NCI-H1436 treated with DMSO at 0.1 percent for 48 hours (cell line): ENCODE results near the gene PITPNC1.
"Not testable (repeated sequence)": the region's sequence is repeated elsewhere in the genome, so short reads cannot be mapped to it uniquely, and the experiment has no call there.

Experiments
- DNase-seq: peaks from one replicate; lab custom pipeline; 2025; lab: John Stamatoyannopoulos, UW

PITPNC1 gene

DNA sequence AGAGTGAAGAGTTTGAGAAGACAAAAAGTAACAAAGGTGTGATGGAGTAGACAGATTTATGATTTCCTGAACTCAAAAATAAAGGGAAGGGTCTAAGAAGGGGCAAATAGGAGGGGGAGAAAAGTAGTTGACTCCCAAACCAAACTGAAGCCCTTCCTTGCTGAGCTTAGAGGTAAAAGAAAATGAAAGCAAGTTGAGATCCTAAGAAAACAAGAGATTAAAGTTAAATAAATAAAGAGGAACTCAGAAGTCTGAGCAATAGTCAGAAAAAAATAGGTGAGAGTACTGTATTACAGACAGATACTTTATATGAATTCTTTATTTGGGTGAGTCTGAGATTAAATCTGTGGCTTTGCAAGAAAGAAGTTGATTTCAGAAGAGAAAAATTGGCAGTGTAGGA lies 7.4 kb upstream of the PITPNC1 start:
- no peak for DNase-seq

DNA sequence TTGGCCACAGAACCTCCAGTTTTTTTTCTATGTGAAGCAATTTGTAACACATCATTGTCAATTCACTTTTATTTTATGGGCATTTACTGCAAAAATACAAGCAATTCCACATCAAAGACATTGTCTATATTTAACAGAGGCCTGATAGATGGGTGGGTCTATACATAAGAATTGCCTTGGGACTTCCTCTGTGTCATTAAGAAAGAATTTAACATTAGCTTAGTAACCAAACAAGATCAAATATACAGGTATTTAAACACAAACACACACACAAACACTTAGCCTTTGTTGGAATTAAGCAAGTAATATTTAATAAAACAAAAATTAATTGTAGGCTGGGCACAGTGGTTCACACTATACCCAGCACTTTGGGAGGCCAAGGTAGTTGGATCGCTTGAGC lies 4.3 kb upstream of the PITPNC1 start:
- no peak for DNase-seq

DNA sequence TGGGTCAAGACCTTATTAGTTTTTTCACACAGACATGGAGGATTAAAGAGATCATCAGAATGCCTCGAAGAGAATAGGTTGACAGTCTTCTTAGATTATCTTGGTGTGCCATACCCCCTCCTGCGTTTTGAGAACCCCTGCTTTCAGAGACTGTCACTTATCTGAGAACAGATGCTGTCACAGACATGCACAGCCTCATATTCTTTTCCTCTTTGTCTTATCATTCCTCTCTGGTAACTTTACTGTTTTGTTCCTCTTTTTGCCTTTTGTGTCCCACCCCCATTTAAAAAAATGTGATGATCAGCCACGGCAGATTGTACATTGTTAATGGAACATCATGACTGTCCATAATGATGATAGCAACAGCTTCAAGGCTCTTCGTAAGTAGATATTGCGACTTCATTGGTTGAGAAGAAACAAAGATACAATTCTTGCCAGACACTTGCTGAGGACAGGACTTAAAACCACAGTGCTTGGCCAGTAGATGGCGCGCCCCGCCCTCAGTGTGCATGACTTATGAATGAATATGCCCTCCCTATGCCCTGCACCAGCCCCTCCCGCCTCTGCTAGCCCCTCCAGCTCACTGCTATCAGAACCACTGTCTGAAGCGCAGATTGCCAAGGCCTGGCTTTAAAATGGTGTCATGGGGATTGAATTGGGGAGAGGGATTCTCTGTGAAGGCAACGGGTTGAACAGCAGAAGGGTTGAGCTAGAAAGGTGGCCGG lies 2.6 kb upstream of the PITPNC1 start:
- DNase-seq = peak; percentile 76

DNA sequence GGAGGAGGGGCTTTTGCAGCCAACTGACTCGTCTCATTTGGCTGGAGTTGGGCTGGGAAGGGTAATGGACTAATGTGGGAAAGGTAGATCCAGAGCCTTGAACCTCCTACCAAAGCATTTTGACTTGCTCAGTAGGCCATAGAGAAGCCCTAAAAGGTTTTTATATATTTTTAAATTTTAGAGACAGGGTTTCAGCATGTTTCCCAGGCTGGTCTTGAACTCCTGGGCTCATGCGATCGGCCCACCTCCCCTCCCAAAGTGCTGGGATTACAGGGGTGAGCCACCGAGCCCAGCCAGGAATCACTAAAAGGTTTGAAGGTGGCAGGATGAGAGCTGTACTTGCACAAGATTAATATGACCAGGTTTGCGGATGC lies 2.0 kb upstream of the PITPNC1 start:
- no peak for DNase-seq

DNA sequence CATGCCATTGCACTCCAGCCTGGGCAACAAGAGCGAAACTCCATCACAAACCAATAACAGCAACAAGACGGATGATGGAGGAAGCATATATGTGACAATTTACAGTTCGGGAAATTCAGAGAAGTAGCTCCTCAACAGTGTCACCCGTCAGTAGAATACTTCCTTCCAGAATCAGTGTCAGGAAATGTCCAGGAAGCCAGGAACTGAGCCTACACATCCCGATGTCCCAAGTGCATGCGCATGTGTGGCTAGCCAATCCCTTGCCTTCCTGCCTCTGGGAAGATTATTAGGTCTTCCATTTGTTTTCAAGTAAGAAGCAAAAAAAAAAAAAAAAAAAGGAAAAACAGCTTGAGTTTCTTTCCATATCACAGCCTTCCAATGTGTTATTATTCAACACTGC lies 1.4 kb upstream of the PITPNC1 start:
- DNase-seq = no peak

DNA sequence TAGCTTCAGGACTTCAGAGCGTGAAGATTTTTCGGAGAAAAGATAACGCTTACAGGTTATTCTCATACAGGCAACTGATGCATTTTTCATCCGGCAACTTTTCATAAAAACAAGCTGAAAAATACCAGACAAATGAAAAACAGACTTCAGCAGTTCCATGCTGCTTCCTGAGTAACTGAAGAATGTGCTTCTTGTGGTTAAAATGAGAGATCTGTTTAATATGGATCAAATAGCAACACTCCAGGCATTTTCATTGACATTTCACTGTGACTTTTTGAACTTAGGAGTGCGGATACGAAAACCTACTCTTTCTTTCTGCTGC lies 705 bp upstream of the PITPNC1 start:
- DNase-seq = no peak

DNA sequence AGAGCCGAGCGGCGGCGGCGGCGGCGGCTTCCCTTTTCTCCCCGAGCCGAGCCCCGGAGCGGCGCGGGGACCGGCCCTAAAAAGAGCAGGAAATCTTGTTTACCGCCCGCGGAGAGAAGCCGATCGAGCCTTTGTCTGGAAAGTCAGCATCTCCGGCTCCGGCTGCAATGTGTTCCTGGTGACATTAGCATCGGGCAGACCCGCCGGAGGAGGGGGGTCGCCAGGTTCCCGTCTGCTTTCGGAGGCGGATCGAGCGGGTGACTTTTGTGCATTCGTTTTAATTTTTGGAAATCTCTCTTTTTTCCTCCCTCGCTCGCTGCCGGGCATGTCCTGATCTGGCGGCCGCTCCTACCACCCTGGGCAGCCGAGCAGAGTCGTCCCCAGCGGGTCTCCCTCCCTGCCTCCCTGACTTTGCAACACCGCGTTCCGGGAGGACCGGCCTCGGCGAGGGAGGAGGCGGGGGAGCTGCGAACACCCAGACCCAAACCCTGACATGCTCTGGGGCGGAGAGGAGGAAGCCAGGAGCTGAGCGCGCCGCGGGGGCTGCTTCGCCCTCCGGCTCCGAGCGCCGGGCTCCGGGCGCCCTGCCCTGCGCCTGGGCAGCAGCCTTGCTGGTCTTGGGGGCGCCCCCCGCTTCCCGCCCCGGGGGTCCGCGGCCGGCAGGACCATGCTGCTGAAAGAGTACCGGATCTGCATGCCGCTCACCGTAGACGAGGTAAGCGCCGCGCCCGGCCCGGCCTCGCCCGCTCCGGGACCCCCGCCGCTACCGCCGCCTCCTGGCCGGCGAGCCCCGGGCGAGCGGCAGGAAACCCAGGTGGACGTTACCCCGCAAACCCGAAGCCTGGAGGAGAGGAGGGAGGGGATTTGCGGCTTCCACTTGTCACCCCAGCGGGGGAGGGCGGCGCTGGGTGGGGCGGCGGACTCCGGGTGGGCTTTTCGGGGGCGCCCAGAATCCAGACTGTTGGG lies 690 bp downstream of the PITPNC1 start:
- no peak for DNase-seq

DNA sequence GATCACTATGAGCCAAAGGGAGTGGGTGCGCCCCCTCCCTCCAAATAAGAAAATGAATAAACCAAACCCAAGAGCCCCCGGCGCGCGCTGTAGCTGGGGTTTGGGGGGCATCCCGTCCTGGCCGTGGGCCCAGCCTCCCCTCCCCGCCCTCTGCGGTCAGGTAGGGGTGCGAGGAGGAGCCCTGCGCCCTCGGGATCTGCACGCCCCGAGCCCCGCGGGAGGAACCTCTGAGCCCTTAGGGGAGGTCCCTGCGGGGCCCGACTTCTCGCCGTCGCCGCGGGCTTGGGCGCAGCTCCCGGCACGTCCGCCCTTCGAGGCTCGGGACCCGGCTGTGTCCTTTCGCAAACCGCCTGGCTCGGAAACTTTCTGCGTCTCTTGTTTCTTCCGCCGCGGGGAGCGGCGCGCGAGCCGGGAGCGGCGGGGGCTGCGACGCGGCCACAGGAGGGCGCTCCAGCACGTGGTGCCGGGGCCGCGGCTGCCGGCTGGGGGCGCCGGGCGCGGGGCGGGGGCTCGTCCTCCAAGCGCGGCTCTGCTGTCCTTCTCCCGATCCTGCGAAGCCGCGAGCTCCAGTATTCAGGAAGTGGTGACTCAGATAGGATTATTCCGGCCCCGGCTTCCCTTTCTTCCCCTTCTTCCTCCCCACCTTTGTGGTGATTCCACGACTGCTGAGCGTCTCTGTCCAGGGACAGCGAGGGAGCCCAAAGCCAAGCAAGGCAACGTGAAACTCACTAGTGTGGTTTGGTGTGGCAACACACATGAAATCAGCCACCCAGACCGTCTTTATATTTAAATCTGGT lies 1.6 kb downstream of the PITPNC1 start:
- peak; percentile 33 for DNase-seq

DNA sequence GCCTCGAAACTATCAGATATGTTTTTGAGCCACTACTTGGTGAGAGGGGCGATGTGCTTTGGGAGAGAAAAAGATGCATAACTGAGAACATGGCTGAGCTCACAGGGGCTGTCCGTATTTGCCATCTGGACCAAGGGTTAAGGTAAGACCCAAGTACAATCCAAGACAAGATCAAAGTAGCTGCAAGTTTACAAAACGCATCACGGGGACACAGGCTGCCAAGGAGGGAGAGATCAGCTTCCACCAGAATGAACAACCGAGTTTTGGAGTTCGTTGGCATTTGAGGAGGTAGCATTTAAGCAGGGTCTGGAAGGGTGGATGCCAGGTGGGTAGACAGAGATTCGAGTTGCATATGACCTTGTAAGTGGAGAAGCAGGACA lies 2.2 kb downstream of the PITPNC1 start:
- no peak for DNase-seq

DNA sequence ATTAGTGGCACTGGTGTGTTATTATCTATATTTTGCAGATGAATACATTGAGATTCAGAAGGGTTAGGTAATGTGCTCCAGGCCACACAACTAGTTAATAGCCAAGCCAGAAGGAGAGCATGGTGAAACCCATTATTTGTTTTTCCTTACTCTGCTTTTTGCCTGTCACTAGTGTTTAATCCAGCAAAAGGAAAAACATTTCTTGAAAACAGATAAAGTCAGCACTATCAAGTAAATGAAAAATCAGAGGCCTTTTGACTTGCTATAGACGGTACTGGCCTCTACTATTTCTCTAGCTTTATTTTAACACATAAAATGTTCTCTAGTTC lies 4.8 kb downstream of the PITPNC1 start:
- DNase-seq = no peak

DNA sequence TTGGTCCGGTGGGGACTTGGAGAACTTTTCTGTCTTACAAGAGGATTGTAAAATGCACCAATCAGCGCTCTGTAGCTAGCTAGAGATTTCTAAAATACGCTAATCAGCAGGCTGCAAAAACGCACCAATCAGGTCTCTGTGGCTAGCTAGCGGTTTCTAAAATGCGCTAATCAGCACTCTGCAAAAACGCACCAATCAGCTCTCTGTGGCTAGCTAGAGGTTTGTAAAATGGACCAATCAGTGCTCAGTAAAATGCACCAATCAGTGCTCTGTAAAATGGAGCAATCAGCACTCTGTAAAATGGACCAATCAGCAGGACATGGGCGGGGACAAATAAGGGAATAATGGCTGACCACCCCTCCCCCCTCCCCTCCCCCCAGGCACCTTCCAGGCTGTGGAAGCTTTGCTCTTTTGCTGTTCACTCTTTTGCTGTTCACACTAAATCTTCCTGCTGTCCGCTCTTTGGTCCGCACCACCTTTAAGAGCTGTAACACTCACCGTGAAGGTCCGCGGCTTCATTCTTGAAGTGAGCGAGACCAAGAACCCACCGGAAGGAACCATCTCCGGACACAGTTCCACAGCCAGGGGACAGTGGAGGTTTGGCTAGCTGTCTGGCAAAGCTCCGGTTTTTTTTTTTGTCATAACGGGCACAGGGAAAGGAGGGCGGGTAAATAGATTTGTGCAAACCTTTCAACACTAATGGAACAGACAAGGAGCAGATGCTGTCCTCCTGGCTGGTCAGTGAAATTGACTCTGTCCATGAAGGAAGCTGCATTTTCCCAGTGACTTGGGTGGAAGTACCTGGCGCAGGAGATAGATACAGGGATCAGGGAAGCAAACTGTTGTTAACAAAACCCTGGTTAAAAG lies 8.3 kb downstream of the PITPNC1 start:
- DNase-seq = no peak

DNA sequence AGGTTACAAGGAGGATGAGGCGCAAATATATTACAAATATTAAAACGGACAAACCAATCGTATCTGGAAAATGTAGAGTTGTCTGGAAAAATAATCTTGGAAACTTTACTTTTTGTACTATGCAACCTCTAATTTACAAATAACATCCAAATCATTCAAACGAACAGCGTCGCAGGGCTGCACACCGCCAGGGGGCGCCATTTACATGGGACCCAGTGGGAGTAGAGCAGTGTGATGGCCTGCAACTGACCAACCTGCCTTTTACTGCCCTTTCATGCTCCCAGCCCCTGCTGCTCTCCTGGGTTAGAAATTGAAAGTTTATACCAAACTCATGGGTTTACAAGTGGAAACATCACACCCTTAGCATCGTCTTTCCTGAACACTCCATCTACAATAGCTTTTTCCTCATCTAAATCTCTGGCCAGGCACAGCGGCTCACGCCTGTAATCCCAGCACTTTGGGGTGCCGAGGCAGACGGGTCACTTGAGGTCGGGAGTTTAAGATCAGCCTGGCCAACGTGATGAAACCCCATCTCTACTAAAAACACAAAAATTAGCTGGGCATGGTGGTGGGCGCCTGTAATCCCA lies 10.0 kb downstream of the PITPNC1 start:
- no peak for DNase-seq

DNA sequence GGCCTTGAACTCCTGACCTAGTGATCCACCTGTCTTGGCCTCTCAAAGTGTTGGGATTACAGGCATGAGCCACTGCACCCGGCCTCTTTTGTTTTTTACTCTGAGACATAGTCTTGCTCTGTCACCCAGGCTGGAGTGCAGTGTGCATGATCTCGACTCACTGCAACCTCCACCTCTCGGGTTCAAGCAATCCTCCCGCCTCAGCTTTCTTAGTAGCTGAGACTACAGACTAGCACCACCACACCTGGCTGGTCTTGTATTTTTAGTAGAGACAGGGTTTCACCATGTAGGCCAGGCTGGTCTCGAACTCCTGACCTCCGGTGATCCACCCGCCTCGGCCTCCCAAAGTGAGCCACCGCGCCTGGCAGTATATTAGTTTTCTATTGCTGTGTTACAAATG lies 11.5 kb downstream of the PITPNC1 start:
- DNase-seq = not testable (repeated sequence)

DNA sequence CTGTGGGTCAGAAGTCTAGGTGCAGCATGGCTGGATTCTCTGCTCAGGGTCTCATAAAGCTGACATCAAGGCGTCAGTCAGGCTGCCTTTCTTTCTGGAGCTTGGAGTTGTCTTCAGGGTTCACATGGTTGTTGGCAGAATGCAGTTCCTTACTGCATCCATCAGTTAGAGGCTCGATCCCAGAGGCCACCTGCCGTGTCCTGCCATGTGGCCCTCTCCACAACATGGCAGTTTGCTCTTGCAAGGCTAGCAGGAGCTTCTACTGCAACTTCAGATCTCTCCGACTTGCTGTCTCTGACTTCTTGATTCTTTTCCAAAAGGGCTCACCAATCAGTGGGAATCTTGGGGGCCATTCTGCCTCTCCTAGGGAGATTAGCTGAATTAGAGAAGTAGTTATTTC lies 11.9 kb downstream of the PITPNC1 start:
- no peak for DNase-seq

DNA sequence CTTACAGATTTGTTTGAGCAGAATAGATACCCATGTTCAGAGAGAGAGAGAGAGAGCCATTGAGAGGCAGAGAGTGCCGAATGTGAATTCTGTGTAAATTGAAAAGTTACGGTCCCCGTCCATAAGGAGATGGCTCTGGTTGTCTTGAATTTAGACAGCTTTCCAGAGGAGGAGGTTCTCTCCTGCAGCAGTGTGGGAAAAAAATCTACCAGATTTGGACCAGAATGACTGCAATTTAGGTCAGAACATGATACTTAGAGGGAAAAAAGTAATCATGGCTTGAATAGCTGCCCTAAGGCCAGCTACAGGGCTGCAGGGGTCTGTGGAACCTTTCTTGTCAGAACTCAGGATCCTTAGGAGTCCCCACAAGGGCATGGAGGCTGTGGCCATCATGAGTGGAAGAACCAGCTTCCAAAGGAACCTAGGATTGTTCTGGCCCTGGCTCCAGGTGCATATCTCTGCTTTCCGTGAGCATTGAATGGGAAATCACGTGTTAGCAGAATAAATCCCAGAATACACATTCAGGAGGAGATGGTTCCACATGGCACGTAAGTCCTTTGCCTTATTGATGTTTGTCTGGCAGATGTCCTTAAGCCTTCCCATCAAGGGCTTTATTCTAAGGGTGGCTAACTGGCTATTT lies 13.0 kb downstream of the PITPNC1 start:
- no peak for DNase-seq

DNA sequence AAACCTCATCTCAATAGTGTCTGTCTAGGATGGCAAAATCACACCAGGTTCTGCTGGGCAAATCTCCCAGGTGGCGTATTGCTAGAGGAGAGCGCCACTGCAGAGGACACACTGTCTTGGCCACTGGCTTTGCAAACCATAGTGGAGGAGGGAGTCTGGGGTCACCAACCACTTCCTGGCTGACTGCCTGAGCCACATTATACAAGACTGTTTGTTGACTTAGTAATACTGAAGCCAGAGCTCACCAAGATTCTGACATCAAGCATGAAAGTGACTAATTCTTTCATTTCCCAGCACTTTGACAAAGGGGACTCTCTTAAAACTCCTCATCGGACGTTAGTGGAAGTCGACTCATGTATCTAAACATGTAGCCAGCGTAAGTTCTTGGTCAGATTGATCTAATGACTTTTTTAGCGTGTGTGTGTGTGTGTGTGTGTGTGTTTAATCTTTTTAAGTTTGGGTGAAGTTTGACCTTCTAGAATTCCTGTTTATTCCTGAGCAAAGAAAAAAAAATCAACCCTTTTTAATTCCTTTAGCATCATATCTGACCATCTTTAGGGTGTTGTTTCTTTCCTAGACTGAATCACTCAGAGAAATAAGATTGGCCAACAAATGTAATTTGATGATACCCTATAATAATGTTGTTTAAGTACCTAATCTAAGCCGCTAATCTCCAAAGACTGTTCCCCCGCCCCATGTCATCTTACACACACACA lies 13.7 kb downstream of the PITPNC1 start:
- no peak for DNase-seq

DNA sequence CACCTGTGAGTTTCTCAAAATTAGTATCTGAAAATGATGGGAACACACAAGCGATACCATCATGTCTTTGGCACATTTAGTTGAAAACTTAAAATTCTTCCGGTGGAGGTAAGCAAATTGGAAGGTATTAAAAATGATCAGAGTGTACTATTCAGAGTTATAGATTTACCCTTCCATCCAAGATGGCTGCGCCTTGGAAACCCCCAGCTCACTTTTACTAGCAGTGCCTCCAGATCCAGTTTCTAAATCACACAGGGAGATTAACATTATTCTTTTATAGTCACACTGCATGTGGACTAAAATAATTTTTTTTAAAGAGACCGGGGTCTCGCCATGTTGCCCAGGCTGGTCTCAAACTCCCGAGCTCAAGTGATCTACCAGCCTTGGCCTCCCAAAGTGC lies 15.0 kb downstream of the PITPNC1 start:
- DNase-seq = no peak

DNA sequence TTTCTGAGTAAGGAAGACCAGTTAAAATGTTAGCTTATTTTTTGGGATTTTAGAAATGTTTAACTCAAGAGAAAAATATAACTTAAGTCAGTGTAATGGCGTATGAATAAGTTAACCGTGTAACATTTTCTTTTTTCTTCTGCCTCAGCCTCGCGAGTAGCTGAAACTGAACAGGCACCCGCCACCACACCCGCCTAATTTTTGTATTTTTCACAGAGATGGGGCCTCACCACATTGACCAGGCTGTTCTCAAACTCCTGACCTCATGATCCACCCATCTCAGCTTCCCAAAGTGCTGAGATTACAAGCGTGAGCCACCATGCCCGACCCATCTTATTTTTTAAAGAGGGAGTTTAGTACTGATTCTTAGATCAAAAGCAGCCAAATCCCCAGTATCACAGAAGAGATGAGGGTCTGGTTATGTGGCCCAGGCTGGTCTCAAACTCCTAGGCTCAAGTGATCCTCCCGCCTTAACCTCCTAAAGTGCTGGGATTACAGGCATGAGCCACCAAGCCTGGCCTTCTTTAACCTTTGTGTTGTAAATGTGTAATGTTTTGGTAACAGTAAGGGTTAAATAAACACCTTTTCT lies 16.8 kb downstream of the PITPNC1 start:
- no peak for DNase-seq

DNA sequence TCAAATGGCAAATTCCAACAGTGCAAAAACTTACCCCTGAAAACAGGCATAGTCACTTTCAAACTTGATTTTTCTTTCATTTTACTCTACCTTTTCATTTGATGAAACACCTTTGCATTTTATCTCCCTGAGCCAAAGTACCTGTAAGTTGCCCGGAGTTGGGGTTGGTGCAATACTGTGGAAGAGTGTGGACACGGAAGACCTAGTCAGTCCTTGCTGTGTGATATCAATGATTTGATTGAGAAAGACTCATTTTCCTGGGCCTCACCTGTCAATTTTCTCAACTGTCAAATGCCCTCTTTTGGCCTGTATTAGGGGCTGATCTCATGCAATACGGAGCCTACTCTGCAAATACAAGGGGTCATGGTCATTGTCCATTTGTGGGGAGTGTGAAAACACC lies 22.6 kb downstream of the PITPNC1 start:
- no peak for DNase-seq

DNA sequence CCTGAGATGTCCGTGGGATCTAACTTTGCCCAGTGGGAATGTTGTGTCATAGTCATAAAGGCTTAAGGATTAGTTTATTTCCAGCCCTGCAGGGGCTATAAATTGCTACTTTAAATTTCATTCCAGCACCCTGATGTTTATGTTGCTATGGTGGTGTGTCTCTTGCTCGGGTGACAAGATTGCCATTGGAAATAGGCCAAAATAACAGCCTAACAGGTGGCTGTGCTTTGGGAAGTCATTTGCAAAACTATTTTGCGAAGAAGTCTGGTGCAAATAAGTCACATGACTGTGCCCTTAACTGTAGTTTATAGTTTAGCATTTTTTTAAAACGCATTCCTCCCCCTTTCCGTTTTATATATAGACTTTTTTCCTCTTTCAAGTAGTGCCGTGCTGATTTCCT lies 23.1 kb downstream of the PITPNC1 start:
- no peak for DNase-seq
